ENCODE measurements around the gene MED23. TPM values are rescaled to one million over a fixed set of nuclear protein-coding genes. Genes with fewer than 3 reads are reported as not detected.

Gene MED23
- total and polyA plus RNA-seq, 9 of the 15 experiments (the other 6 are each of a cell fraction or from before 2014, with no cell fraction given): 13.7 to 61.2 (median 27.2) TPM

GRCh38 chr6:131642987-131643611, 15.1 kb upstream of the MED23 start (continued):
- TF ChIP-seq ZBTB40 (IDR thresholded peaks at IDR 0.05) (no peak), ZBTB40 (CRISPR knock-in tag; IDR thresholded peaks at IDR 0.05) (no peak), NR4A1 (CRISPR knock-in tag; IDR thresholded peaks at IDR 0.05) (no peak), NR4A1 (tag; IDR thresholded peaks at IDR 0.05) (no peak), POU5F1 (IDR thresholded peaks at IDR 0.05; ENCODE audit: borderline replicate concordance, low read depth, low read length, partially characterized antibody) (no peak), ZNF507 (tag; conservative IDR thresholded peaks at IDR 0.05) (no peak), ZNF592 (IDR thresholded peaks at IDR 0.05) (no peak; the same call in 1 of the 2 replicates), RNF2 (IDR thresholded peaks at IDR 0.05) (no peak), HES1 (IDR thresholded peaks at IDR 0.05; ENCODE audit: low read depth) (no peak), KDM2B (CRISPR knock-in tag; IDR thresholded peaks at IDR 0.05) (no peak), ZNF766 (CRISPR knock-in tag; conservative IDR thresholded peaks at IDR 0.05) (peak; percentile 39; the same call in 1 of the 2 replicates), ZNF79 (CRISPR knock-in tag; IDR thresholded peaks at IDR 0.05; ENCODE audit: low read depth) (0 out of 2 replicates have a peak, but pooled peaks have one; percentile 5)
